Activated CD4-positive, alpha-beta T cell treated with anti-CD3 and anti-CD28 coated beads for 24 hours (primary cell): ENCODE data around the gene NDFIP1.
"Not testable (repeated sequence)": the region's sequence is repeated elsewhere in the genome, so short reads cannot be mapped to it uniquely, and the experiment has no call there.

ENCODE experiments used
- DNase-seq, 2 donors: peaks; one replicate each; pipeline ENCODE4 v3.0.0-alpha.2; 2020; ENCODE audit warnings: low read depth in 2 of 2

NDFIP1 gene

GRCh38 chr5:142154449-142154841 is 45.9 kb downstream of the NDFIP1 start:
- not testable (repeated sequence) for DNase-seq

GRCh38 chr5:142156839-142157463 is 48.4 kb downstream of the NDFIP1 start:
- no peak for DNase-seq

- DNase-seq, result no peak
Measured at GRCh38 chr5:142159354-142159753, 50.8 kb downstream of the NDFIP1 start.

GRCh38 chr5:142164315-142164714 is 55.7 kb downstream of the NDFIP1 start:
- DNase-seq, result no peak

GRCh38 chr5:142166754-142167153 is 58.2 kb downstream of the NDFIP1 start:
- no peak for DNase-seq

GRCh38 chr5:142167458-142167857 is 58.9 kb downstream of the NDFIP1 start:
- DNase-seq, result no peak

- DNase-seq, result no peak
Measured at GRCh38 chr5:142168365-142168764, 59.8 kb downstream of the NDFIP1 start.

GRCh38 chr5:142170254-142170953 is 61.8 kb downstream of the NDFIP1 start:
- no peak for DNase-seq

GRCh38 chr5:142171270-142171669 is 62.7 kb downstream of the NDFIP1 start:
- no peak for DNase-seq

GRCh38 chr5:142175039-142175438 is 66.5 kb downstream of the NDFIP1 start:
- no peak for DNase-seq

GRCh38 chr5:142175461-142176142 is 67.0 kb downstream of the NDFIP1 start:
- no peak for DNase-seq

GRCh38 chr5:142176255-142176654 is 67.7 kb downstream of the NDFIP1 start:
- DNase-seq, result no peak

- no peak for DNase-seq
Measured at GRCh38 chr5:142178651-142179050, 70.1 kb downstream of the NDFIP1 start.

- no peak for DNase-seq
Measured at GRCh38 chr5:142179776-142180387, 71.3 kb downstream of the NDFIP1 start.

GRCh38 chr5:142181096-142181495 is 72.5 kb downstream of the NDFIP1 start:
- DNase-seq, result no peak

GRCh38 chr5:142181547-142182163 is 73.1 kb downstream of the NDFIP1 start:
- DNase-seq, result no peak

- no peak for DNase-seq
Measured at GRCh38 chr5:142182840-142183239, 74.3 kb downstream of the NDFIP1 start.

GRCh38 chr5:142183561-142183960 is 75.0 kb downstream of the NDFIP1 start:
- DNase-seq, result no peak

- no peak for DNase-seq
Measured at GRCh38 chr5:142184988-142185387, 76.4 kb downstream of the NDFIP1 start.

GRCh38 chr5:142186514-142186856 is 77.9 kb downstream of the NDFIP1 start:
- no peak for DNase-seq

- no peak for DNase-seq
Measured at GRCh38 chr5:142186857-142187594, 78.4 kb downstream of the NDFIP1 start.

GRCh38 chr5:142188691-142189090 is 80.1 kb downstream of the NDFIP1 start:
- not testable (repeated sequence) for DNase-seq
